H1 (cell line): ENCODE measurements around the gene IFNA1. TPM values are rescaled to one million over a fixed set of nuclear protein-coding genes. Genes with fewer than 3 reads are reported as not detected.

Experiments used
- CTCF ChIA-PET: fragments of 300-600 bp; sonication (Branson Sonifier 250); formaldehyde crosslinking; loops from one replicate; lab custom pipeline; 2021; ENCODE audit not compliant: partially characterized antibody; lab: Charles Lee
- POLR2A ChIA-PET: fragments of 300-600 bp; sonication (Branson Sonifier 250); formaldehyde crosslinking; loops from one replicate; lab custom pipeline; 2021; ENCODE audit warnings: inconsistent platforms; ENCODE audit not compliant: partially characterized antibody; lab: Charles Lee
- DNase-seq, 2 experiments: peaks; one replicate each; pipeline versions ENCODE4 v3.0.0 to v3.0.0-alpha.2; 2010 to 2022; ENCODE audit warnings: low spot score in 2 of 2, low read depth in 1 of 2, mixed read lengths in 1 of 2
- FAIRE-seq: peaks from 2 replicates; lab custom pipeline; 2011; peaks lifted over from hg19 to GRCh38; lab: Jason Lieb, UNC
- H2AFZ ChIP-seq: 2 replicates; pipeline ENCODE4 v1.8.1; 2012; ENCODE audit warnings: low read length, inconsistent platforms
- H2AK5ac ChIP-seq: 2 replicates; pipeline ENCODE4 v1.6.1; 2013; ENCODE audit warnings: low read depth, low read length
- H2BK120ac ChIP-seq: replicated peaks from 2 replicates; pipeline ENCODE3; 2013; ENCODE audit warnings: low read depth, low read length, inconsistent platforms
- H2BK12ac ChIP-seq: 2 replicates; pipeline ENCODE4 v1.6.1; 2013; ENCODE audit warnings: low read depth, low read length
- H2BK15ac ChIP-seq: 2 replicates; pipeline ENCODE4 v1.6.1; 2013; ENCODE audit warnings: low read length
- H2BK20ac ChIP-seq: 2 replicates; pipeline ENCODE4 v1.6.1; 2013; ENCODE audit warnings: low read length
- H2BK5ac ChIP-seq: 2 replicates; pipeline ENCODE4 v1.6.1; 2013; ENCODE audit warnings: low read depth, low read length
- H3K14ac ChIP-seq: 2 replicates; pipeline ENCODE4 v1.6.1; 2013; ENCODE audit warnings: inconsistent platforms; ENCODE audit not compliant: insufficient read length
- H3K18ac ChIP-seq: 2 replicates; pipeline ENCODE4 v1.6.1; 2013; ENCODE audit warnings: low read length; ENCODE audit errors: extremely low read depth
- H3K23ac ChIP-seq: 2 replicates; pipeline ENCODE4 v1.6.1; 2013; ENCODE audit warnings: inconsistent platforms; ENCODE audit not compliant: insufficient read length
- H3K23me2 ChIP-seq: 2 replicates; pipeline ENCODE4 v1.6.1; 2013; ENCODE audit warnings: low read depth, low read length
- H3K27ac ChIP-seq: 2 replicates; pipeline ENCODE4 v1.6.1; 2011; ENCODE audit warnings: low read depth, low read length, inconsistent platforms
- H3K27me3 ChIP-seq, 4 experiments: replicated peaks in 1 of 4; 1 replicate in 1 of 4; 2 replicates in 3 of 4; pipeline versions ENCODE4 v1.6.1 to v1.8.1; 2011 to 2013; ENCODE audit warnings: low read length in 3 of 4, mild to moderate bottlenecking in 3 of 4, inconsistent platforms in 2 of 4, mixed read lengths in 2 of 4, moderate library complexity in 1 of 4; ENCODE audit not compliant: control insufficient read depth in 3 of 4, insufficient read depth in 3 of 4; ENCODE audit errors: extremely low read depth in 1 of 4
- H3K36me3 ChIP-seq, 4 experiments: 2 replicates each; pipeline versions ENCODE4 v1.6.1 to v1.8.1; 2011 to 2013; ENCODE audit warnings: mild to moderate bottlenecking in 4 of 4, low read length in 3 of 4, moderate library complexity in 2 of 4, control low read depth in 1 of 4, inconsistent platforms in 1 of 4; ENCODE audit not compliant: insufficient read depth in 4 of 4, control insufficient read depth in 2 of 4
- H3K4ac ChIP-seq: replicated peaks from 2 replicates; pipeline ENCODE3; 2013; ENCODE audit warnings: low read length, low read depth, mixed read lengths, inconsistent platforms; ENCODE audit not compliant: insufficient read length
- H3K4me1 ChIP-seq, 4 experiments: replicated peaks in 1 of 4; 1 replicate in 1 of 4; 2 replicates in 3 of 4; pipeline versions ENCODE4 v1.6.1 to v1.8.1; 2011 to 2013; ENCODE audit warnings: low read length in 3 of 4, inconsistent platforms in 2 of 4, mixed read lengths in 1 of 4; ENCODE audit not compliant: insufficient read depth in 4 of 4, control insufficient read depth in 3 of 4
- H3K4me2 ChIP-seq, 2 experiments: 2 replicates each; pipeline versions ENCODE4 v1.6.1 to v1.8.1; 2011 to 2013; ENCODE audit warnings: low read depth in 2 of 2, low read length in 2 of 2, control low read depth in 1 of 2, inconsistent platforms in 1 of 2, mild to moderate bottlenecking in 1 of 2; ENCODE audit not compliant: insufficient read depth in 1 of 2
- H3K4me3 ChIP-seq, 4 experiments: fragments of 200-600, 300-600 bp in 1 of 4; sonication (generic), shearing (Covaris generic), sonication (Bioruptor Twin) in 1 of 4; 2 replicates each; pipeline versions ENCODE4 v1.5.1 to v1.8.1; 2011 to 2016; ENCODE audit warnings: low read length in 4 of 4, low read depth in 3 of 4, control low read depth in 2 of 4, inconsistent platforms in 2 of 4, mild to moderate bottlenecking in 2 of 4, mixed read lengths in 1 of 4, moderate library complexity in 1 of 4; ENCODE audit not compliant: insufficient read depth in 2 of 4; ENCODE audit errors: extremely low read depth in 1 of 4
- H3K56ac ChIP-seq: replicated peaks from 2 replicates; pipeline ENCODE3; 2013; ENCODE audit warnings: low read depth, mild to moderate bottlenecking, mixed read lengths, low read length, inconsistent platforms; ENCODE audit not compliant: insufficient read length
- H3K79me1 ChIP-seq: 2 replicates; pipeline ENCODE4 v1.6.1; 2013; ENCODE audit warnings: low read depth, low read length, control low read depth
- H3K79me2 ChIP-seq, 2 experiments: 2 replicates each; pipeline versions ENCODE4 v1.6.1 to v1.8.1; 2012 to 2013; ENCODE audit warnings: low read length in 2 of 2, mild to moderate bottlenecking in 2 of 2, inconsistent platforms in 1 of 2; ENCODE audit not compliant: insufficient read depth in 2 of 2, control insufficient read depth in 1 of 2
- H3K9ac ChIP-seq, 4 experiments: replicated peaks in 1 of 4; 1 replicate in 1 of 4; 2 replicates in 3 of 4; pipeline versions ENCODE4 v1.6.1 to v1.8.1; 2011 to 2013; ENCODE audit warnings: low read depth in 3 of 4, low read length in 3 of 4, control low read depth in 2 of 4, mild to moderate bottlenecking in 2 of 4, moderate library complexity in 2 of 4, inconsistent platforms in 1 of 4; ENCODE audit errors: extremely low read depth in 1 of 4
- H3K9me3 ChIP-seq, 2 experiments: 2 replicates each; pipeline versions ENCODE4 v1.6.1 to v1.8.1; 2012 to 2013; ENCODE audit warnings: mild to moderate bottlenecking in 2 of 2, moderate library complexity in 2 of 2, control low read depth in 1 of 2, inconsistent platforms in 1 of 2, low read depth in 1 of 2, low read length in 1 of 2, mixed read lengths in 1 of 2; ENCODE audit not compliant: insufficient read depth in 2 of 2
- H4K20me1 ChIP-seq, 2 experiments: replicated peaks in 1 of 2; 2 replicates each; pipeline versions ENCODE3 to v1.8.1; 2011 to 2013; ENCODE audit warnings: inconsistent platforms in 2 of 2, low read length in 2 of 2, mild to moderate bottlenecking in 1 of 2; ENCODE audit not compliant: insufficient read depth in 2 of 2, control insufficient read depth in 1 of 2
- H4K5ac ChIP-seq: 2 replicates; pipeline ENCODE4 v1.6.1; 2013; ENCODE audit warnings: low read length, low read depth, mixed read lengths, inconsistent platforms; ENCODE audit not compliant: insufficient read length
- H4K8ac ChIP-seq: 2 replicates; pipeline ENCODE4 v1.8.0; 2013; ENCODE audit warnings: mild to moderate bottlenecking, moderate library complexity, low read length, inconsistent platforms; ENCODE audit not compliant: insufficient read depth; ENCODE audit errors: extremely low read depth
- H4K91ac ChIP-seq: replicated peaks from 2 replicates; pipeline ENCODE3; 2013; ENCODE audit warnings: low read length, mixed read lengths, inconsistent platforms; ENCODE audit not compliant: insufficient read length
- ATF2 ChIP-seq: IDR thresholded peaks from 2 replicates; pipeline ENCODE4 v1.6.1; 2012; ENCODE audit warnings: low read length, inconsistent platforms
- ATF3 ChIP-seq: IDR thresholded peaks from 2 replicates; pipeline ENCODE4 v1.6.1; 2011; ENCODE audit warnings: low read depth, mild to moderate bottlenecking, low read length; ENCODE audit not compliant: insufficient read depth
- CBX5 ChIP-seq: fragments of 300-800, 300-1000 bp; sonication (generic); IDR thresholded peaks from 2 replicates; pipeline ENCODE4 v1.7.1; 2016; ENCODE audit warnings: antibody characterized with exemption, low read length, low read depth
- CHD1 ChIP-seq: IDR thresholded peaks from 2 replicates; pipeline ENCODE4 v1.6.1; 2012; ENCODE audit warnings: low read depth, low read length, improper control_type of control experiment
- FOSL1 ChIP-seq: IDR thresholded peaks from 2 replicates; pipeline ENCODE4 v1.6.1; 2011; ENCODE audit warnings: mild to moderate bottlenecking, low read depth, low read length, moderate library complexity; ENCODE audit not compliant: insufficient read depth
- HDAC6 ChIP-seq: IDR thresholded peaks from one replicate; pipeline ENCODE4 v1.7.1; 2012; ENCODE audit warnings: low read depth, mild to moderate bottlenecking, inconsistent platforms, low read length, moderate library complexity
- SIRT6 ChIP-seq: IDR thresholded peaks from one replicate; pipeline ENCODE4 v1.7.1; 2012; ENCODE audit warnings: low read length, inconsistent platforms
- SP2 ChIP-seq: IDR thresholded peaks from 2 replicates; pipeline ENCODE4 v1.6.1; 2012; ENCODE audit warnings: mild to moderate bottlenecking, low read length, inconsistent platforms
- TAF7 ChIP-seq: optimal IDR thresholded peaks from 2 replicates; pipeline ENCODE3; 2011; ENCODE audit warnings: low read depth, mild to moderate bottlenecking, inconsistent platforms, low read length, moderate library complexity, borderline replicate concordance
- WGBS, 2 experiments: shearing (Covaris generic) in 1 of 2; methylation state at CpG; one replicate each; pipeline versions ENCODE4 v1.1.6 to v1.1.7; 2013 to 2015; ENCODE audit warnings: low lambda C conversion rate in 2 of 2, mixed read lengths in 2 of 2, inconsistent platforms in 1 of 2, low coverage in 1 of 2, missing lambda C conversion rate in 1 of 2; ENCODE audit not compliant: insufficient replicate concordance in 2 of 2, insufficient coverage in 1 of 2, insufficient read length in 1 of 2; ENCODE audit errors: extremely low coverage in 1 of 2, missing lambda C conversion rate in 1 of 2; 5-methylcytosine and 5-hydroxymethylcytosine counted together
- polyA plus RNA-seq, 7 experiments: library from polyadenylated mRNA; depleted of rRNA in 3 of 7; stranded (reverse) in 5 of 7; unstranded in 2 of 7; fragments of >200 nt in 5 of 7; fragments of 200-250 nt in 2 of 7; gene quantifications; 1 replicate in 5 of 7; 2 replicates in 1 of 7; 4 replicates in 1 of 7; pipeline versions ENCODE4 v1.2.1 to v1.2.3, GENCODE V29; 2011 to 2013; ENCODE audit warnings: missing spikeins in 2 of 7, mixed read lengths in 2 of 7
- total RNA-seq: library from RNA; stranded (reverse); fragmentation: NEBNext Ultra II Directional; extraction: Animal tissue kit (Norgen Biotek cat#: 25700); gene quantifications from 2 replicates; pipeline ENCODE4 v1.2.1, GENCODE V29; 2021

The IFNA1 gene
- total and polyA plus RNA-seq, 2 of the 8 experiments (the other 6 are each of a cell fraction or from before 2014, with no cell fraction given) = not detected

GRCh38 chr9:21470126-21470525, 29.9 kb downstream of the IFNA1 start:
- Histone ChIP-seq H2BK5ac (no peak overlapping the region), H3K79me2 (no peaks in the 10 kb centered on the region), H3K14ac (no peak overlapping the region), H3K23ac (no peak overlapping the region), H4K91ac (no peak overlapping the region), H4K8ac (no peak overlapping the region), H3K4me1 (0 out of 7 replicates have a peak, but pooled peaks cover 0 to 3% (median 0%) of the 10 kb centered on the region in 4 experiments), H3K9me3 (no peaks in the 10 kb centered on the region), H4K5ac (no peak overlapping the region), H3K36me3 (no peaks in the 10 kb centered on the region), H2BK12ac (no peak overlapping the region), H3K4ac (no peak overlapping the region), H3K18ac (no peak overlapping the region), H2BK20ac (no peak overlapping the region), H4K20me1 (no peaks in the 10 kb centered on the region), H2AFZ (no peak overlapping the region), H3K79me1 (no peaks in the 10 kb centered on the region), H3K23me2 (no peaks in the 10 kb centered on the region), H2AK5ac (no peak overlapping the region), H3K9ac (no peak overlapping the region), H3K56ac (no peak overlapping the region), H3K4me2 (no peak overlapping the region), H3K27me3 (no peaks in the 10 kb centered on the region), H3K27ac (no peak overlapping the region), H2BK120ac (no peak overlapping the region), H2BK15ac (no peak overlapping the region), H3K4me3 (no peak overlapping the region)
- POLR2A ChIA-PET = no interaction called here
- CTCF ChIA-PET = interaction anchor here (1.0 to 5.4 kb wide), 4 partner anchors 152 to 318 kb away, joined by 3 to 37 read pairs (median 3); no protein-coding TSS in a partner anchor
- TF ChIP-seq CBX5 = no peak
- no peak for TF ChIP-seq HDAC6
- TF ChIP-seq FOSL1 = no peak
- TF ChIP-seq ATF3 = no peak
- no peak for TF ChIP-seq ATF2
- no peak for TF ChIP-seq CHD1
- no peak for TF ChIP-seq TAF7
- TF ChIP-seq SIRT6 = no peak
- TF ChIP-seq SP2 = no peak
- DNase-seq (no peak), FAIRE-seq (no peak)
- 86 to 100% methylated on average over 1 to 5 of the region's 5 CpGs for WGBS, 2 experiments
